A673 (cell line): Measurements from ENCODE around the gene MVB12B.

Experiments
- CTCF ChIP-seq: fragments of 300-800, 200-600 bp; sonication (generic); conservative IDR thresholded peaks from 2 replicates; pipeline ENCODE4 v1.5.1; 2017; ENCODE audit warnings: low read depth, mild to moderate bottlenecking, antibody characterized with exemption, low read length, moderate library complexity, mixed read lengths
- EZH2 ChIP-seq: fragments of 200-600 bp; sonication (generic); IDR thresholded peaks from 2 replicates; pipeline ENCODE4 v1.6.1; 2017; ENCODE audit warnings: borderline replicate concordance, low read depth, mild to moderate bottlenecking, mixed read lengths, antibody characterized with exemption, low read length; ENCODE audit not compliant: poor library complexity, severe bottlenecking

- TF ChIP-seq CTCF (no peak), EZH2 (no peak)
Observed at GRCh38 chr9:126301196-126301595, 25.4 kb upstream of the MVB12B start.
